ENCODE measurements around the gene CLEC4A.
"Not testable (repeated sequence)": the region's sequence is repeated elsewhere in the genome, so short reads cannot be mapped to it uniquely, and the experiment has no call there.

CLEC4A gene

DNA sequence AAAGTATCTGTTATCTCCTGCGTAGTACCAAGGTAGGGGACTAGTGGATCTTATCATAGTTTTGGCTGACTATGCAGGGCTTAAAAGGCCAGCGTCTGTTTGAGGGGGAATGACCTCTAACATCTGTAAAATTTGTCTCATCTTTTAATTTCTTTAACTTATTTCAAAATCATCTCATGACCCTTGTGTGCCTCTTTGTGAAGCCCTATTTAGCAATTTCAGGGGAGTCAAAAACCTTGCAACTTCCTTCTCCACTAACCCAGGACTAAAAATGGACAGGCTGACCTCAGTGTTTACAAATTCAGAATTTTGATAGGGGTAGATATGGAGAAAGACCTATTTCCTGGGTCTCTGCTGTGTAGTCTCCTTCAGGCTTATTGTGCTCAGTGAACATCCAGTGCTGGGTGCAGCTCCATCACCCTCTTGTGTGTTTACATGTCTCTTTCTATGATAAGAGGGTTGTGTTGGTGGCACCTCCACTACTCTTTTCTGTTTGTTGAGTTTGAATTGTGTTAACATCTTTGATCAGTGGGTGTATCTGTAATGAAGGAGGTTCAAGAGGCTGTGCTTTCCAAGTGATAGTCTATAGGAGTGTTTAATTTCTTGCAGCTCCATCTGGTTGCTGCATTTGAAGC lies 27.0 kb upstream of the CLEC4A start:
- H3K4me3 ChIP-seq (ENCODE audit: low read length) = no peak overlapping the region
- no peak for TF ChIP-seq ZNF274 (IDR thresholded peaks at IDR 0.05; ENCODE audit: low read depth, low read length)

GRCh38 chr12:8099235-8099634 lies 24.2 kb upstream of the CLEC4A start:
- no peak for TF ChIP-seq ZNF274 (IDR thresholded peaks at IDR 0.05; ENCODE audit: low read depth, low read length)
- no peak overlapping the region for H3K4me3 ChIP-seq (ENCODE audit: low read length)

DNA sequence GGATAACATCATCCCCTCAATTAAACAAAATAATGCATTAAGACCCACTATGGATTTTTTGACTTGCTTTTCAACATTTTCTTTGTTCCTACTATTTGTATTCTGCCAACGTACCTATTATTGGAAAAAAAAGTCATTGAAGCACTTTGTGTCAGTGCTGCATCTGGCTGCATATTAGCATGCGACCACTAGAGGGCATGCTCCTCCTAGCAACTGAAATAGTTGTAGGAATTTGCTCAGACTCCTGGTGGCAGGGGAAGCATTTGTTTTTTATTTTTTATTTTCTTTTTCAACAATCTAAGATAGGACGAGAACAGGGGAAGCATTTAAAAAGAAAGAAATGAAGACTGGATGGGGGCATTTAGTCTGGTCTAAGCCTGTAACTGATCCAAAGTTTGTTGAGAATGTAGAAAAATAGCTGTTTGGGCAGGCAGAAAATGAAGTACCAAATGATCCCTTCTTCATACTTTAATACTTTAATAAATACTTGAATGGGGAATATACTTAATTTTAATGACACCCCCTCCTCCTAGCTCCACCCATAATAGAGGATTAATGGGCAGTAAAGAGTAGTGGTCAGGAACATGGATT lies 14.5 kb upstream of the CLEC4A start:
- TF ChIP-seq ZNF274 (IDR thresholded peaks at IDR 0.05; ENCODE audit: low read depth, low read length) = no peak
- no peak overlapping the region for H3K4me3 ChIP-seq (ENCODE audit: low read length)

DNA sequence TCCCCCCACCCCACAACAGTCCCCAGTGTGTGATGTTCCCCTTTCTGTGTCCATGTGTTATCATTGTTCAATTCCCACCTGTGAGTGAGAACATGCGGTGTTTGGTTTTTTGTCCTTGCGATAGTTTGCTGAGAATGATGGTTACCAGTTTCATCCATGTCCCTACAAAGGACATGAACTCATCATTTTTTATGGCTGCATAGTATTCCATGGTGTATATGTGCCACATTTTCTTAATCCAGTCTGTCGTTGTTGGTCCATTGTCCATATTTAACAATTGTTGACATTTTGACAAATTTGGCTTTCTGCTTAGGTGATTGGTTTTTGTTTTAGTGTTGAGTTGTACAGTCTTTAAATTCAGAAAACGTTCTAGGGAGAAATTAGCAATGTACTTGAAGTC lies 10.3 kb upstream of the CLEC4A start:
- not testable (repeated sequence) for H3K4me3 ChIP-seq (ENCODE audit: low read length)

GRCh38 chr12:8120072-8120713 lies 3.2 kb upstream of the CLEC4A start:
- no peak for TF ChIP-seq ZNF274 (IDR thresholded peaks at IDR 0.05; ENCODE audit: low read depth, low read length)
- no peak overlapping the region for H3K4me3 ChIP-seq (ENCODE audit: low read length)

GRCh38 chr12:8127138-8127537 lies 3.7 kb downstream of the CLEC4A start:
- no peak for TF ChIP-seq ZNF274 (IDR thresholded peaks at IDR 0.05; ENCODE audit: low read depth, low read length)
- H3K4me3 ChIP-seq (ENCODE audit: low read length) = no peak overlapping the region

GRCh38 chr12:8133636-8134397 lies 10.4 kb downstream of the CLEC4A start:
- not testable (repeated sequence) for H3K4me3 ChIP-seq (ENCODE audit: low read length)

- H3K4me3 ChIP-seq (ENCODE audit: low read length) = not testable (repeated sequence)
Observed at GRCh38 chr12:8134398-8134930, 11.0 kb downstream of the CLEC4A start.

- not testable (repeated sequence) for H3K4me3 ChIP-seq (ENCODE audit: low read length)
Observed at GRCh38 chr12:8141647-8142046, 18.2 kb downstream of the CLEC4A start.

- no peak for TF ChIP-seq ZNF274 (IDR thresholded peaks at IDR 0.05; ENCODE audit: low read depth, low read length)
- no peak overlapping the region for H3K4me3 ChIP-seq (ENCODE audit: low read length)
Observed at GRCh38 chr12:8143261-8143660, 19.8 kb downstream of the CLEC4A start.

GRCh38 chr12:8145754-8146441 lies 22.5 kb downstream of the CLEC4A start:
- no peak overlapping the region for H3K4me3 ChIP-seq (ENCODE audit: low read length)
- no peak for TF ChIP-seq ZNF274 (IDR thresholded peaks at IDR 0.05; ENCODE audit: low read depth, low read length)

DNA sequence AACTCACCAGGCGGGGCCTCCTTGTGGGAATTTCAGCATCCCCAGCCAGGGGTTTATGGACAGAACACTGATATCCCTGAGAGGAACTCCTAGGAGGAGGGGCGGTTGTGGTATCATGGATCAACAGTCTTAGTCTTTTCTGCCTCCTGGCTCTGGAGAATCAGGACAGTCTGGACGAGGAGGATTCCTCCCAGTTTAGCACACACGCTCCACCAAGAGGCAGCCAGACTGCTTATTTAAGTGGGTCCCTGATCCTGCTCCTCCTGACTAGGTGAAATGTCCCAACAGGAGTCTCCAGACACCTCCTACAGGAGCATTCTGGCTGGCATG lies 23.0 kb downstream of the CLEC4A start:
- H3K4me3 ChIP-seq (ENCODE audit: low read length) = no peak overlapping the region
- TF ChIP-seq ZNF274 (IDR thresholded peaks at IDR 0.05; ENCODE audit: low read depth, low read length) = no peak

GRCh38 chr12:8154526-8154925 lies 31.1 kb downstream of the CLEC4A start:
- TF ChIP-seq ZNF274 (IDR thresholded peaks at IDR 0.05; ENCODE audit: low read depth, low read length) = no peak
- H3K4me3 ChIP-seq (ENCODE audit: low read length) = no peak overlapping the region

DNA sequence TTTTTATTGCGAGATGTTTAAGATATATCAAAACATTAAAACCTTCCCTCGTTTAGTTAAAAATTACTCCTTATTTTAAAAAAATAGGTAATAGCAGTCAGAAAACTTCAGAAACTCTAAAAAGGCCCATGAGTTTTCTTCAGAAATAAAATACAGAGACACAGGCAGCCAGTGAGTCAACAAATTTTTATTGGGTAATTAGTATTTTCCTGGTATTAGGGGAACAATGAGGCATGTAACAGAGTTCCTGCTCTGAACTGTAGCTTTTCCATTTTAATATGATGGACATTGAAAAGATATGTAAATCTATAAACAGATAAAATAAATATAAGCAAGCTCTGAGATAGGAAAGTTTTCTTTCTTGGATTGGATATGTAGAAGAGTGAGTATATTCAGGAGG lies 33.0 kb downstream of the CLEC4A start:
- no peak for TF ChIP-seq ZNF274 (IDR thresholded peaks at IDR 0.05; ENCODE audit: low read depth, low read length)
- no peak overlapping the region for H3K4me3 ChIP-seq (ENCODE audit: low read length)
